GM19043 (cell line): ENCODE measurements around the gene HYLS1.

Experiments
- ATAC-seq: cut with Tn5 transposase; IDR thresholded peaks from one replicate; pipeline ENCODE4 v1.9.1; 2021; ENCODE audit warnings: low read depth; ENCODE audit not compliant: unreplicated experiment

HYLS1 gene

DNA sequence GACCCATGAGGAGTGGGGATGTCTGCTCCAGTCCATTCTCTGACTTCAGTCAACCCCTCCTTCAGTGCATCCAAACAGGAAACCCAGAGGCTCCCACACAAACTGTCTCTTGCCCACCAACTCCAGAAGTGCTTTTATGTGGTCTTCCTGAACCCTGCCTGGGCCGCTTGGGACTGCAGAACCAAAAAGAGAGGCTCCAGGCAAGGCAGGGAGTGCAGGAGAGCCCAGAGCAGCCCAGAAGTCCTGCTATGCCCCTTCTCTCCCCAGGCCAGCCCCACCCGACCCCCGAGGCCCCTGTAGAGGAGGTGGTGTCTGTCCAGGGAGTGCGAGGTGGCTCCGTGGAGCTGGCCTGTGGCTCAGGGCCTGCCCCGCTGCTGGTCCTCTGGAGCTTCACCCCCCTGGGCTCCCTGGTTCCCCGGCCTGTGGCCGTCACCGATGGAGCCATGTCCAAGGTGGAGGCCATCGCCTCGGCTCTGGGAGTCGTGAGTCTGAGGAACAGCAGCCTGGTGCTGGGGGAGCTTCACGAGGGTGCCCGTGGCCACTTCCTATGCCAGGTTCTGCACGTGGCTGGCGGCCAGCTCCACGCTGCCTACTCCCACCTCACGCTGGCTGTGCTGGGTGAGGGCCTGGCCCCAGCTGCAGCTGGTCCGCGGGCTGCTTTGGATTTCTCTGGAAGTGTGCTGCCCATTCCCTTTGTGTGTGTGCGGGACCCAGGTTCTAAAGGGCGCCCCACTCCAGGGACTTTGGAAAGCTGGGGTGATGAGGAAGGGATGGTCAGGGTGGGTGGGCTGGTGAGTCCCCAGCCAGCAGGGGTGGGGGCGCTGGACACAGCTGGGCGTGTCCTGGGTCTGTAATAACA, 60.2 kb downstream of the HYLS1 start:
- ATAC-seq, result no peak

GRCh38 chr11:125948278-125949051, 61.0 kb downstream of the HYLS1 start:
- ATAC-seq, result no peak

- no peak for ATAC-seq
Observed at GRCh38 chr11:125949271-125950177, 62.1 kb downstream of the HYLS1 start.

DNA sequence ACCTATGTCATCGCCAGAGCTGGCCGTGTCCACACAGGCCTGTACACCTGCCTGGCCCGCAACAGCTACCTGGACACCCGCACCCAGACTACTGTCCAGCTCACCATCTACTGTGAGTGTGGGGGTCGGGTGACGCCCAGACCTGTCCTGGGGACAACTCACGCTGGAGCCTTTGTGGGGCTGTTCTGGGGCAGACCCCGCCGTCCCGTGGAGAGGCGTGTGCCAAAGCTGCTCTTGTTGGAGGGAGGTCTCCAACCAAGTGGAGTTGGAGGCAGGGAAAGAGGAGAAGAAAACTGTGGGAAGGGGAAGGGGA, 62.7 kb downstream of the HYLS1 start:
- no peak for ATAC-seq
